ENCODE data around the gene ANKRD55. TPM values are rescaled to one million over a fixed set of nuclear protein-coding genes. Genes with fewer than 3 reads are reported as not detected.
"Not testable (repeated sequence)": the region's sequence is repeated elsewhere in the genome, so short reads cannot be mapped to it uniquely, and the experiment has no call there.

The ANKRD55 gene
- total and polyA plus RNA-seq, 12 donors = 0.01 to 0.72 TPM; not detected in 10

GRCh38 chr5:56105511-56106291, 127.4 kb downstream of the ANKRD55 start:
- intact Hi-C loops (cut with DNase I) = loop anchor here in 1 of 10 donors (10.0 kb wide), 1 partner anchor 111 kb away; the partner anchor contains the start of gene IL6ST

DNA sequence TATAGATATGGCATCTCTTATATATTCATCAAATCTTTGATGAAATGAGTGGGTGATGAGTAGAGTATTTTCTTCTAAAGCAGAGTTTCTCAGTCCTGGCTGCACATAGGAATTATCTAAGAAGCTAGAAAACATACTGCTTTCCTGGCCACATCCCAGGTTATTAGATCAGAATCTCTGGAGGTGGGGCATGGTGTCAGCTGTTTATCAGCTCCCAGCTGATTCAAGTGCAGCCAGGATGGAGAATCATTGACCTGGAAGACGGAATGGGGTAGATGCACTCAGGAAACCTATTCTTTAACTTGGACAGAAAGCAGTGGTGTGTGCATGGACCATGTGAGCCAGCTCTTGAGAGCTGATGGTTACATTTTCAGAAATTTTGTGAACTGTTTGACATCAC, 130.2 kb downstream of the ANKRD55 start:
- intact Hi-C loops (cut with DNase I) = loop anchor here in 1 of 10 donors (10.0 kb wide), 1 partner anchor 108 kb away; the partner anchor contains the start of gene IL6ST
- 32 to 64% methylated on average over 1 of the region's 1 CpG for WGBS, 2 donors
- Histone ChIP-seq H3K4me1 (peaks cover 0 to 25% (median 10%) of the 10 kb centered on the region in 9 donors), H3K9me3 (peaks cover 0 to 8% (median 0%) of the 10 kb centered on the region in 11 donors), H3K4me3 (no peak overlapping the region), H3K36me3 (no peaks in the 10 kb centered on the region), H3K27me3 (no peaks in the 10 kb centered on the region), H3K27ac (no peak overlapping the region)
- TF ChIP-seq CTCF (IDR thresholded peaks at IDR 0.05) = no peak
- no peak for ATAC-seq
- no peak for DNase-seq

More at GRCh38 chr5:56105511-56106291, 127.4 kb downstream of the ANKRD55 start:
- no peak overlapping the region for H3K27ac ChIP-seq
- H3K27me3 ChIP-seq = no peaks in the 10 kb centered on the region
- TF ChIP-seq CTCF (IDR thresholded peaks at IDR 0.05) = no peak
- H3K4me1 ChIP-seq = peaks cover 0 to 22% (median 0%) of the 10 kb centered on the region in 9 donors
- DNase-seq (no peak), ATAC-seq (no peak)
- H3K4me3 ChIP-seq = no peak overlapping the region
- no peaks in the 10 kb centered on the region for H3K36me3 ChIP-seq
- H3K9me3 ChIP-seq = peaks cover 0 to 6% (median 0%) of the 10 kb centered on the region in 11 donors
- 61 to 68% methylated on average over 6 of the region's 6 CpGs for WGBS, 2 donors

DNA sequence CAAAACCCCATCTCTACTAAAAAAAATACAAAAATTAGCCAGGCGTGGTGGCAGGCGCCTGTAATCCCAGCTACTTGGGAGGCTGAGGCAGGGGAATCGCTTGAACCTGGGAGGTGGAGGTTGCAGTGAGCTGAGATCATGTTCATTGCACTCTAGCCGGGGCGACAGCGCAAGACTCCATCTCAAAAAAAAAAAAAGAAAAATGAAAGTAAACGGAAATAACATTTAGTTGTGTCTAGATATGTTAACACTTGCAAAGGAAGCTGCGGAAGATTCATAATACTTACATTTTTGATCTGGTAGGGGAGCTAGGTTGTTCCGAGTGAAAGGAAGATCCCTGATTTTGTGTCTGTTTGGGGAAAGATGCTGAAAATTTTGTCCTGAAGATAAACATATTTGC, 130.9 kb downstream of the ANKRD55 start:
- not testable (repeated sequence) for ATAC-seq, H3K9me3 ChIP-seq, H3K27ac ChIP-seq, H3K4me3 ChIP-seq, H3K27me3 ChIP-seq, H3K36me3 ChIP-seq, DNase-seq
- intact Hi-C loops (cut with DNase I) = loop anchor here in 1 of 10 donors (10.0 kb wide), 1 partner anchor 107 kb away; the partner anchor contains the start of gene IL6ST
- WGBS, 2 donors = 94 to 97% methylated on average over 9 of the region's 9 CpGs
- H3K4me1 ChIP-seq = peaks cover 0 to 24% (median 7%) of the 10 kb centered on the region in 9 donors

DNA sequence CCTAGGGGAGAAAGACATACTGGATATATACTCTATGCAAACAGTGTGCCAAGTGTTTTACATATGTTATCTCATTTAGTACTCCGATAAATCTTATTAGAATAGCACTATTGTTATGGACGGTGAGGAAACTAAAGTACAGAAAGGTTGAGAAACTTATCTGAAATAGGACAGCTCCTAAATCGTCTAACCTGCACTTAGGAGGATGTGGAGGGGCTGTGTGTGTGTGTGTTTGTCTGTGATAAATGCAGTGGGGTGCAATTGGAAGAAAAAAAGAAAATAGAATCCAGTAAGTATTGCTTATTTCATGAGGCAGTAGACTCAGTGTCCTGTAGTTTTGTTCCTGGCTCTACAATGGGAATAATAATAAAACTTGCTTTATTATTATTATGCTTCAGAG, 131.9 kb downstream of the ANKRD55 start:
- ATAC-seq = no peak
- Histone ChIP-seq H3K27ac (no peak overlapping the region), H3K27me3 (no peaks in the 10 kb centered on the region), H3K9me3 (peaks cover 0 to 8% (median 0%) of the 10 kb centered on the region in 11 donors), H3K4me1 (peaks cover 0 to 18% (median 7%) of the 10 kb centered on the region in 9 donors), H3K36me3 (no peaks in the 10 kb centered on the region), H3K4me3 (no peak overlapping the region)
- no peak for TF ChIP-seq CTCF (IDR thresholded peaks at IDR 0.05)
- DNase-seq = no peak
- intact Hi-C loops (cut with DNase I) = loop anchor here in 1 of 10 donors (10.0 kb wide), 1 partner anchor 106 kb away; the partner anchor contains the start of gene IL6ST
- WGBS, 2 donors = 72 to 94% methylated on average over 3 of the region's 3 CpGs
